ENCODE measurements around the gene MINDY4. TPM values are rescaled to one million over a fixed set of nuclear protein-coding genes. Genes with fewer than 3 reads are reported as not detected.

MINDY4 gene
- total and polyA plus RNA-seq, 4 donors, result 0.93 to 6.1 (median 1.9) TPM

Other genes starting within 250 kb of the MINDY4 start
- 10 to 100 TPM; 62.6 to 73.1 TPM for gene GARS1, start 176.5 kb upstream of the MINDY4 start, total RNA-seq
- 10 to 100 TPM; 43.3 to 73.6 TPM for gene GARS1, start 176.5 kb upstream of the MINDY4 start, polyA plus RNA-seq
- gene CRHR2, start 89.0 kb upstream of the MINDY4 start, total RNA-seq, result not detected
- gene CRHR2, start 89.0 kb upstream of the MINDY4 start, polyA plus RNA-seq, result not detected
- 100 to 1,000 TPM in 1 of 2 donors, under 1 TPM in 1; 0.84 to 130 TPM for gene INMT, start 19.3 kb upstream of the MINDY4 start, total RNA-seq
- gene INMT, start 19.3 kb upstream of the MINDY4 start, polyA plus RNA-seq, result 10 to 100 TPM; 16.3 to 41.0 TPM
- gene AQP1, start 140.4 kb downstream of the MINDY4 start, total RNA-seq, result 10 to 100 TPM; 27.9 to 76.3 TPM
- 10 to 100 TPM in 1 of 2 donors, 1 to 10 TPM in 1; 8.9 to 19.1 TPM for gene AQP1, start 140.4 kb downstream of the MINDY4 start, polyA plus RNA-seq
- gene GHRHR, start 192.5 kb downstream of the MINDY4 start, total RNA-seq, result under 1 TPM in 1 of 2 donors, not detected in 1; 0.50 TPM
- gene GHRHR, start 192.5 kb downstream of the MINDY4 start, polyA plus RNA-seq, result under 1 TPM in 1 of 2 donors, not detected in 1; 0.46 TPM